ENCODE data around the gene USF2. TPM values are rescaled to one million over a fixed set of nuclear protein-coding genes. Genes with fewer than 3 reads are reported as not detected.

The USF2 gene
- total and polyA plus RNA-seq, 10 donors, result 132 to 206 (median 154) TPM

DNA sequence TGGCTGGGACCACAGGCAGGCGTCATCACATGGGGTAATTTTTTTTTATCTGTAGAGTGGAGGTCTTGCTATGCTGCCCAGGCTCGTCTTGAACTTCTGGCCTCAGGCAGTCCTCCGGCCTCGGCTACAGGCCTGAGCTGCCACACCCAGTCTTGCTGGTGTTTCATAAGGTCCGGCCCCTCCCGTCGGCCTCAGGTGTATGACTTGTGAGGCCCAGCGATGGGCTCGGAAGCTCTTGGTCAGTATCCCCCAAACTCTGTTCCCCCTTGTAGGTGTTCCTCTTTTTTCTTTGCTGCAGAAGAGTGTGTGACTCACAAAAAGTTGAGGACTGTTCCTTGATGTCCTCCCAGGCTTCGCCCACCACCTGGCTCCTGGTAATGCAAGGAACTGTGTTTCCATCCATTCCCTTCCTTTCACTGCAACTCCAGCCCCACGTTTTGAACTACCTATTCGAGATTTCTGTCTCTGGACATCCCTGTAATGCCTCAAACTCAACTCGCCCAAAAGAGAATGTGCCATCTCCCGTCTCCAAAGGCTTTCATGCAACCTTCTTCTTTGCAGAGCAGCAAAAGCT, 5.0 kb downstream of the USF2 start:
- no peak overlapping the region for H3K4me3 ChIP-seq
- peaks cover 0 to 91% (median 70%) of the 10 kb centered on the region in 6 donors for H3K36me3 ChIP-seq
- no peak overlapping the region for H3K27ac ChIP-seq
- intact Hi-C loops (cut with DNase I; ENCODE audit: low total_unique reads), result loop anchor here (10.0 kb wide), 1 partner anchor 61 kb away; no protein-coding TSS in a partner anchor
- H3K4me1 ChIP-seq, result peaks cover 20 to 66% (median 37%) of the 10 kb centered on the region in 6 donors
- H3K9me3 ChIP-seq, result no peaks in the 10 kb centered on the region
- 75 to 84% (median 80%) methylated on average over 14 of the region's 14 CpGs for WGBS, 5 donors
- no peak for TF ChIP-seq POLR2A (IDR thresholded peaks at IDR 0.05)
- peak in 1 of 3 donors; percentile 7 for TF ChIP-seq POLR2AphosphoS5 (IDR thresholded peaks at IDR 0.05)
- TF ChIP-seq, protein P1, sequence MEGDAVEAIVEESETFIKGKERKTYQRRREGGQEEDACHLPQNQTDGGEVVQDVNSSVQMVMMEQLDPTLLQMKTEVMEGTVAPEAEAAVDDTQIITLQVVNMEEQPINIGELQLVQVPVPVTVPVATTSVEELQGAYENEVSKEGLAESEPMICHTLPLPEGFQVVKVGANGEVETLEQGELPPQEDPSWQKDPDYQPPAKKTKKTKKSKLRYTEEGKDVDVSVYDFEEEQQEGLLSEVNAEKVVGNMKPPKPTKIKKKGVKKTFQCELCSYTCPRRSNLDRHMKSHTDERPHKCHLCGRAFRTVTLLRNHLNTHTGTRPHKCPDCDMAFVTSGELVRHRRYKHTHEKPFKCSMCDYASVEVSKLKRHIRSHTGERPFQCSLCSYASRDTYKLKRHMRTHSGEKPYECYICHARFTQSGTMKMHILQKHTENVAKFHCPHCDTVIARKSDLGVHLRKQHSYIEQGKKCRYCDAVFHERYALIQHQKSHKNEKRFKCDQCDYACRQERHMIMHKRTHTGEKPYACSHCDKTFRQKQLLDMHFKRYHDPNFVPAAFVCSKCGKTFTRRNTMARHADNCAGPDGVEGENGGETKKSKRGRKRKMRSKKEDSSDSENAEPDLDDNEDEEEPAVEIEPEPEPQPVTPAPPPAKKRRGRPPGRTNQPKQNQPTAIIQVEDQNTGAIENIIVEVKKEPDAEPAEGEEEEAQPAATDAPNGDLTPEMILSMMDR (IDR thresholded peaks at IDR 0.05 in 8 of 11, conservative IDR thresholded peaks at IDR 0.05 in 3 of 11), result no peak
- H3K27me3 ChIP-seq (replicated peaks in 1 of 7), result no peaks in the 10 kb centered on the region
- DNase-seq, result no peak

DNA sequence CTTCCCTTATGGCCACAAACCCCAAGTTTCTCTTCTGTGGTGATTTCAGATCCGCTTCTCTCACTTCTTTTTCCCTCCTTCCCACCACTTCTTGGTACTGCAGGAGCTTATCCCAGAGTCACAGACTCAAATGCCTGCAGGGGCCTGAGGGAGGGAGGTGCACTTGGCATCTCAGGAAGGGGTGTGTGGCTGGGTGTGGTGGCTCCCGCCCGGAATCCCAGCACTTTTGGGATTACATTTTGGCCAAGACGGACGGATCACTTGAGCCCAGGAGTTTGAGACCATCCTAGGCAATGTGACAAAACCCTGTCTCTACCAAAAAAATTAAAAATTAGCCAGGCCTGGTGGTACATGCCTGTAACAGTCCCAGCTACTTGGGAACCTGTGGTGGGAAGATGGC, 5.6 kb downstream of the USF2 start:
- Histone ChIP-seq H3K27me3 (replicated peaks in 1 of 7) (no peaks in the 10 kb centered on the region), H3K4me3 (no peak overlapping the region), H3K9me3 (no peaks in the 10 kb centered on the region), H3K4me1 (peaks cover 20 to 71% (median 37%) of the 10 kb centered on the region in 6 donors), H3K27ac (no peak overlapping the region), H3K36me3 (peaks cover 3 to 97% (median 76%) of the 10 kb centered on the region in 6 donors)
- no peak for DNase-seq
- WGBS, 5 donors, result 78 to 95% (median 86%) methylated on average over 5 of the region's 5 CpGs
- intact Hi-C loops (cut with DNase I; ENCODE audit: low total_unique reads), result loop anchor here (10.0 kb wide), 1 partner anchor 60 kb away; no protein-coding TSS in a partner anchor
- TF ChIP-seq, protein P1 (IDR thresholded peaks at IDR 0.05 in 8 of 11, conservative IDR thresholded peaks at IDR 0.05 in 3 of 11), result no peak
- TF ChIP-seq POLR2A (IDR thresholded peaks at IDR 0.05), result no peak
- TF ChIP-seq POLR2AphosphoS5 (IDR thresholded peaks at IDR 0.05), result no peak

DNA sequence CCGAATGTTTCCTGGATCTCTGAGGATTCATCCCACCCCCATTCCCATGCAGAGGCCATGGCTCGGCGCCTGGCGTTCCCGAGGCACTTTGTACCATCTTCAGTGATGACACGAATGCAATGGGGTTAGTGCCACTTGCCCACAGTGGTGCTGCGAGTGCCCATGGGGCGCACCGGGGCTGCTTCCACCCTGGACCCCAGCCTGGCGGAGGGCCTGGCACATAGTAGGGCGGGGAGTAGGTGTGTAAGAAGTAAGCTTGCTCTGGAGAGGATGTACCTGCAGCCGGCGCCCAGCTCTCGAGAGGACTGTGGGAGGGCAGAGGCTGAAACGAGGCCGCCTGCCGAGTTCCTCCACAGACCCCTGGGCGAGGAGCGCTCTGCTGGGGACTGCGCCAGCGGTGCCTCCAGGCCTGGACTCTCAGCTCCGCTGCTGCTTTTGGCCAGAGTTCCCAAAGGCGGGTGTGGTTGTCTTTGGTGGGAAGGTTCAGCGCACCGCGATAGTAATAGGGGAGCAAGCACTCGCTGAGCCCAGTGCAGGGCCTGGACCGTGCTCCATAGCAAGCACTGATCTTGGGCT, 8.0 kb downstream of the USF2 start:
- TF ChIP-seq POLR2A (IDR thresholded peaks at IDR 0.05) (no peak), POLR2AphosphoS5 (IDR thresholded peaks at IDR 0.05) (peak in 1 of 3 donors; percentile 62)
- Histone ChIP-seq H3K27ac (no peak overlapping the region), H3K36me3 (peaks cover 3 to 84% (median 66%) of the 10 kb centered on the region in 6 donors), H3K9me3 (no peaks in the 10 kb centered on the region), H3K27me3 (replicated peaks in 1 of 7) (no peaks in the 10 kb centered on the region), H3K4me3 (no peak overlapping the region), H3K4me1 (peaks cover 9 to 73% (median 38%) of the 10 kb centered on the region in 6 donors)
- intact Hi-C loops (cut with DNase I; ENCODE audit: low total_unique reads), result loop anchor here (10.0 kb wide), 1 partner anchor 58 kb away; no protein-coding TSS in a partner anchor
- WGBS, 5 donors, result 93 to 97% (median 95%) methylated on average over 28 of the region's 28 CpGs
- DNase-seq, result no peak

DNA sequence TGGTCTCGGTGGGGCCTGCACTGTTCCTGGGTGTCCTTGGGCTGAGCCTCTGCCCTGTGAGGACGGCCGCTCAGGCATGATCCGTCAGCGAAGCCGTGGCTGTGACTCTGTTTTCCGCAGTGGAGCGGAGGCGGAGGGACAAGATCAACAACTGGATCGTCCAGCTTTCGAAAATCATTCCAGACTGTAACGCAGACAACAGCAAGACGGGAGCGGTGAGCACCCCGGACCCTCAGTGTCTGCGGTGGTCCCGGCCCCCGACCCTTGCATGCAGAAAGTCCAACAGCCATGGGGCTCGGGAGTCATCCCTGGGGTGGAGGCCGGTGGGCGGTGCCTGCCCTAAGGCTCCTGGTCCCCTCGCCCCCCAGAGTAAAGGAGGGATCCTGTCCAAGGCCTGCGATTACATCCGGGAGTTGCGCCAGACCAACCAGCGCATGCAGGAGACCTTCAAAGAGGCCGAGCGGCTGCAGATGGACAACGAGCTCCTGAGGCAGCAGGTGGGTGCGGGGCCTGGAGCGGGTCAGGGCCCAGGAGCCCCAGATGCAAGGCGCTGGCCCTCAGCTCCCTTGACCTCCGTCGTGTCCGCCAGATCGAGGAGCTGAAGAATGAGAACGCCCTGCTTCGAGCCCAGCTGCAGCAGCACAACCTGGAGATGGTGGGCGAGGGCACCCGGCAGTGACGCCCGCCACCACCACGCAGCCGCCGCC, 10.0 kb downstream of the USF2 start:
- Histone ChIP-seq H3K36me3 (peaks cover 3 to 65% (median 55%) of the 10 kb centered on the region in 6 donors), H3K27me3 (replicated peaks in 1 of 7) (peaks cover 0 to 14% (median 0%) of the 10 kb centered on the region in 7 donors), H3K4me3 (no peak overlapping the region), H3K9me3 (no peaks in the 10 kb centered on the region), H3K27ac (no peak overlapping the region), H3K4me1 (peaks cover 5 to 70% (median 32%) of the 10 kb centered on the region in 6 donors)
- 91 to 94% (median 93%) methylated on average over 33 to 45 of the region's 45 CpGs for WGBS, 5 donors
- TF ChIP-seq POLR2A (IDR thresholded peaks at IDR 0.05), result no peak
- peak in 2 of 3 donors; percentile 22 to 64 for TF ChIP-seq POLR2AphosphoS5 (IDR thresholded peaks at IDR 0.05)
- TF ChIP-seq, protein P1 (IDR thresholded peaks at IDR 0.05 in 8 of 11, conservative IDR thresholded peaks at IDR 0.05 in 3 of 11), result no peak
- intact Hi-C loops (cut with DNase I; ENCODE audit: low total_unique reads), result loop anchor here (10.0 kb wide), 1 partner anchor 56 kb away; no protein-coding TSS in a partner anchor
- DNase-seq, result no peak
